Liver (tissue), 9 donors: ENCODE results near the gene LYSMD1. TPM values are rescaled to one million over a fixed set of nuclear protein-coding genes. Genes with fewer than 3 reads are reported as not detected.

Experiments
- DNase-seq: peaks from one replicate; pipeline ENCODE4 v3.0.0-alpha.2; 2017; ENCODE audit warnings: low spot score
- H3K27ac ChIP-seq, 2 donors: one replicate each; pipeline ENCODE4 v1.7.0; 2013; ENCODE audit warnings: inconsistent platforms in 2 of 2, low read length in 2 of 2, control low read depth in 1 of 2, low read depth in 1 of 2, mild to moderate bottlenecking in 1 of 2
- H3K27me3 ChIP-seq, 4 donors: one replicate each; pipeline versions ENCODE4 v1.6.1 to v1.7.0; 2013; ENCODE audit warnings: low read length in 3 of 4, inconsistent platforms in 1 of 4, mild to moderate bottlenecking in 1 of 4, moderate library complexity in 1 of 4; ENCODE audit not compliant: control insufficient read depth in 4 of 4, insufficient read depth in 4 of 4
- H3K36me3 ChIP-seq, 4 donors: one replicate each; pipeline versions ENCODE4 v1.6.1 to v1.7.0; 2013; ENCODE audit warnings: low read length in 3 of 4, mild to moderate bottlenecking in 3 of 4, low read depth in 1 of 4, moderate library complexity in 1 of 4; ENCODE audit not compliant: control insufficient read depth in 4 of 4, insufficient read depth in 3 of 4
- H3K4me1 ChIP-seq, 4 donors: one replicate each; pipeline versions ENCODE4 v1.6.1 to v1.7.0; 2013; ENCODE audit warnings: low read length in 3 of 4, mild to moderate bottlenecking in 3 of 4, moderate library complexity in 1 of 4; ENCODE audit not compliant: control insufficient read depth in 4 of 4, insufficient read depth in 4 of 4
- H3K4me3 ChIP-seq, 3 donors: one replicate each; pipeline versions ENCODE4 v1.6.1 to v1.7.0; 2013; ENCODE audit warnings: low read length in 3 of 3, control low read depth in 1 of 3, low read depth in 1 of 3, mild to moderate bottlenecking in 1 of 3
- H3K9ac ChIP-seq, 2 donors: one replicate each; pipeline ENCODE4 v1.7.0; 2013; ENCODE audit warnings: low read length in 2 of 2, mild to moderate bottlenecking in 2 of 2, moderate library complexity in 2 of 2, control low read depth in 1 of 2, low read depth in 1 of 2
- H3K9me3 ChIP-seq, 4 donors: one replicate each; pipeline versions ENCODE4 v1.6.1 to v1.7.0; 2013; ENCODE audit warnings: low read length in 3 of 4; ENCODE audit not compliant: control insufficient read depth in 4 of 4
- ATF3 ChIP-seq: IDR thresholded peaks from 2 replicates; pipeline ENCODE4 v1.6.1; 2016; ENCODE audit warnings: antibody characterized with exemption
- CTCF ChIP-seq: fragments of 150-350 bp; IDR thresholded peaks from 2 replicates; pipeline ENCODE4 v1.5.1; 2017; ENCODE audit warnings: improper control_type of control experiment, low read depth, low read length; ENCODE audit not compliant: missing input control
- EGR1 ChIP-seq, 2 donors: IDR thresholded peaks; 2 replicates each; pipeline ENCODE4 v1.6.1; 2016 to 2018; ENCODE audit warnings: antibody characterized with exemption in 2 of 2, low read depth in 2 of 2
- FOXA1 ChIP-seq: IDR thresholded peaks from 2 replicates; pipeline ENCODE4 v1.6.1; 2016; ENCODE audit warnings: antibody characterized with exemption
- FOXA2 ChIP-seq: IDR thresholded peaks from 2 replicates; pipeline ENCODE4 v1.6.1; 2016; ENCODE audit warnings: antibody characterized with exemption
- GABPA ChIP-seq, 2 donors: IDR thresholded peaks in 1 of 2; conservative IDR thresholded peaks in 1 of 2; 2 replicates each; pipeline ENCODE4 v1.6.1; 2016; ENCODE audit warnings: antibody characterized with exemption in 2 of 2, mild to moderate bottlenecking in 1 of 2, moderate library complexity in 1 of 2
- HNF4A ChIP-seq, 2 donors: conservative IDR thresholded peaks; 2 replicates each; pipeline ENCODE4 v1.6.1; 2016; ENCODE audit warnings: antibody characterized with exemption in 2 of 2, mild to moderate bottlenecking in 2 of 2
- HNF4G ChIP-seq: IDR thresholded peaks from 2 replicates; pipeline ENCODE4 v1.6.1; 2016; ENCODE audit warnings: antibody characterized with exemption
- JUND ChIP-seq, 2 donors: IDR thresholded peaks; 2 replicates each; pipeline ENCODE4 v1.6.1; 2016; ENCODE audit warnings: antibody characterized with exemption in 2 of 2
- NR2F2 ChIP-seq: IDR thresholded peaks from 2 replicates; pipeline ENCODE4 v1.6.1; 2016; ENCODE audit warnings: antibody characterized with exemption
- REST ChIP-seq: IDR thresholded peaks from 2 replicates; pipeline ENCODE4 v1.6.1; 2016; ENCODE audit warnings: antibody characterized with exemption, mild to moderate bottlenecking
- RXRA ChIP-seq, 2 donors: IDR thresholded peaks; 2 replicates each; pipeline ENCODE4 v1.6.1; 2017 to 2018; ENCODE audit warnings: antibody characterized with exemption in 2 of 2, mild to moderate bottlenecking in 1 of 2
- SP1 ChIP-seq: IDR thresholded peaks from 2 replicates; pipeline ENCODE4 v1.6.1; 2018; ENCODE audit warnings: antibody characterized with exemption, mild to moderate bottlenecking
- TAF1 ChIP-seq: conservative IDR thresholded peaks from 2 replicates; pipeline ENCODE4 v1.6.1; 2016; ENCODE audit warnings: antibody characterized with exemption, mild to moderate bottlenecking
- YY1 ChIP-seq: IDR thresholded peaks from 2 replicates; pipeline ENCODE4 v1.6.1; 2016; ENCODE audit warnings: antibody characterized with exemption, mild to moderate bottlenecking
- ZBTB33 ChIP-seq: IDR thresholded peaks from 2 replicates; pipeline ENCODE4 v1.6.1; 2016; ENCODE audit warnings: antibody characterized with exemption
- WGBS: extraction: QIAGEN DNeasy Blood & Tissue Kit; methylation state at CpG from one replicate; pipeline ENCODE4 v1.1.7; 2013; 5-methylcytosine and 5-hydroxymethylcytosine counted together
- polyA plus RNA-seq, 2 donors: library from polyadenylated mRNA; stranded (reverse) in 1 of 2; unstranded in 1 of 2; fragments of 200-250 nt in 1 of 2; fragments of >200 nt in 1 of 2; fragmentation: Nextera tagmentation in 1 of 2; extraction: Ambion mirVana in 1 of 2; gene quantifications; one replicate each; pipeline versions ENCODE4 v1.2.1 to v1.2.3, GENCODE V29; 2013 to 2015
- total RNA-seq, 2 donors: library from RNA; depleted of rRNA; stranded (reverse); fragments of >200 nt; gene quantifications; one replicate each; pipeline ENCODE4 v1.2.3, GENCODE V29; 2014
- donor health status: healthy.
- donor health status: healthy.
- donor health status: healthy.
- donor health status: healthy.
- donor health status: healthy.

The LYSMD1 gene
- total and polyA plus RNA-seq, 4 donors = 2.8 to 5.3 (median 3.9) TPM

DNA sequence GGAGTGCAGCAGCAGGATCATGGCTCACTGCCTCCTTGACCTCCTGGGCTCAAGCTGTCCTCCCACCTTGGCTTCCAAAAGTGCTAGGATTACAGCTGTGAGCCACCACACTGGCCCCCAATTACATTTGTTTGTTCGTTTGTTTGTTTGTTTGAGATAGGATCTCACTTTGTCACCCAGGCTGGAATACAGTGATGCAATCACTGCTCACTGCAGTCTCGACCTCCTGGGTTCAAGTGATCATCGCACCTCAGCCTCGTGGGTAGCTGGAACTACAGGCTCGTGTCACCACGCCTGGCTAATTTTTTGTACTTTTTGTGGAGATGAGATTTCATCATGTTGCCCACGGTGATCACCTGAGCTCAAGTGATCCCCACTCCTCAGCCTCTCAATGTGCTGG lies 26.3 kb upstream of the LYSMD1 start:
- Histone ChIP-seq H3K27ac (no peak overlapping the region), H3K4me3 (no peak overlapping the region), H3K27me3 (no peaks in the 10 kb centered on the region), H3K9ac (no peak overlapping the region), H3K36me3 (no peaks in the 10 kb centered on the region), H3K9me3 (no peaks in the 10 kb centered on the region), H3K4me1 (peaks cover 1 to 14% (median 12%) of the 10 kb centered on the region in 4 donors)
- WGBS = 59% methylated on average over 7 of the region's 7 CpGs
- DNase-seq = no peak
- TF ChIP-seq FOXA1 = no peak
- TF ChIP-seq SP1 = no peak
- TF ChIP-seq TAF1 = no peak
- no peak for TF ChIP-seq JUND (IDR thresholded peaks at IDR 0.05)
- no peak for TF ChIP-seq GABPA (IDR thresholded peaks at IDR 0.05 in 1 of 2, conservative IDR thresholded peaks at IDR 0.05 in 1 of 2)
- no peak for TF ChIP-seq REST
- no peak for TF ChIP-seq CTCF
- no peak for TF ChIP-seq FOXA2
- TF ChIP-seq HNF4G = no peak
- no peak for TF ChIP-seq HNF4A (conservative IDR thresholded peaks at IDR 0.05)
- TF ChIP-seq RXRA (IDR thresholded peaks at IDR 0.05) = no peak
- TF ChIP-seq ATF3 = no peak
- TF ChIP-seq ZBTB33 = no peak

DNA sequence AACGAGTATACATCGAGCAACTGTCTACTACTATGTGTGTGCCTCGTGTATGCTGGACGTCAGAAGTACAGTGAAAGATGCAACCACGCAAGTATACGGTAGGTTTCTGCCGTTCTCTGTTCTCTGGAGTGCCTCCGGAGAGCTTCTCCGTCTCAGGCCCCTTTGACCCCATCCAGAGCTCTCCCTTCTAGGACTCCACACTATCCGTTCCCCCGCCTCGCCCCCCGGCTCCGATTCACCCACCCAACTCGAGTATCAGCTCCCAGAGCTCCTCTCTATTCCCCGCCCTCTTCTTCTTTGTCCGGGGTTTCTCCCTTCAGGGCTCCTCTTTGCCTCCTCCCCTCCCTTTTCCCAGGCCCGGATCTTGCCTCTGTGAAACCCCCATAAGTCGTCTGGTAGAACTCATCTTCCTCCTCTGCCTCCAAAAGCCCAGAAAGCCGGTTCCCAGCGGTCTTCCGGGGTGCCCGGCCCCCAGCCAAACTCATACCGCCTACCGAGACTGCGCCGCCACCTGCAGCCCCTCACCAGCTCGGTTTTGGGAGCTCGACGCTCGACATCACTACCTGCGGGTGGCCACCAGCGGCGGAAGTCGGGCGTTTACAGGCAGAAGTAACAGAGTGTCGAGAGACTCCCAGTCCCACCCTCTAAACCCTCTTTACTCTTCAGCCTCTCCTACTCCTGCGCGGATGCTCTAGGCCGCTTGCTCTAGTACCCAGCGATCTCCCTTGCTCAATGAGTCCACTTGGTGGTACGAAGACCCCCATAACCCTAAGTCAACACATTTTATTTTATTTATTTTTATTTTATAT lies 24.1 kb upstream of the LYSMD1 start, which contains the start of gene VPS72:
Gene VPS72, minus strand, starts transcription at position 561 of the 809 bp plus-strand sequence. Its CDS starts 76 bp downstream, at position 485.
- under 1% methylated on average over 42 of the region's 42 CpGs for WGBS
- Histone ChIP-seq H3K36me3 (peaks cover 0 to 9% (median 7%) of the 10 kb centered on the region in 4 donors), H3K4me3 (peak within 1 kb of the TSS; percentile 79 to 90 (median 89)), H3K27me3 (no peaks in the 10 kb centered on the region), H3K4me1 (peaks cover 1 to 14% (median 11%) of the 10 kb centered on the region in 4 donors), H3K9ac (peak within 1 kb of the TSS; percentile 57 to 81), H3K27ac (peak within 1 kb of the TSS; percentile 59 to 63), H3K9me3 (no peaks in the 10 kb centered on the region)
- peak; percentile 81 for DNase-seq
- TF ChIP-seq REST (no peak), CTCF (no peak), GABPA (IDR thresholded peaks at IDR 0.05 in 1 of 2, conservative IDR thresholded peaks at IDR 0.05 in 1 of 2) (peak; percentile 48 to 88), YY1 (peak; percentile 68), JUND (IDR thresholded peaks at IDR 0.05) (no peak), FOXA2 (no peak), EGR1 (IDR thresholded peaks at IDR 0.05; ENCODE audit: low read depth in 2 of 2) (peak in 1 of 2 donors; percentile 37), HNF4A (conservative IDR thresholded peaks at IDR 0.05) (peak in 1 of 2 donors; percentile 32), NR2F2 (no peak), ATF3 (no peak), SP1 (peak; percentile 63)
